Body of pancreas (tissue), 4 donors: ENCODE measurements around the gene AADACL4.

ENCODE experiments used
- CTCF ChIP-seq, 7 experiments: fragments of 450-650 bp in 4 of 7; fragments of 200-600 bp in 3 of 7; sonication (generic) in 3 of 7; IDR thresholded peaks; one replicate each; pipeline ENCODE4 v1.5.1; 2016 to 2019; ENCODE audit warnings: antibody characterized with exemption in 7 of 7
- POLR2A ChIP-seq, 3 donors: fragments of 450-650 bp; IDR thresholded peaks; one replicate each; pipeline ENCODE4 v1.6.1; 2016; ENCODE audit warnings: antibody characterized with exemption in 3 of 3, mild to moderate bottlenecking in 2 of 3

GRCh38 chr1:12643079-12643478 is 806 bp upstream of the AADACL4 start:
- no peak for TF ChIP-seq CTCF (IDR thresholded peaks at IDR 0.05)
- no peak for TF ChIP-seq POLR2A (IDR thresholded peaks at IDR 0.05)
